ENCODE results near the gene MAP3K12.
"Not testable (repeated sequence)": the region's sequence is repeated elsewhere in the genome, so short reads cannot be mapped to it uniquely, and the experiment has no call there.

The MAP3K12 gene

DNA sequence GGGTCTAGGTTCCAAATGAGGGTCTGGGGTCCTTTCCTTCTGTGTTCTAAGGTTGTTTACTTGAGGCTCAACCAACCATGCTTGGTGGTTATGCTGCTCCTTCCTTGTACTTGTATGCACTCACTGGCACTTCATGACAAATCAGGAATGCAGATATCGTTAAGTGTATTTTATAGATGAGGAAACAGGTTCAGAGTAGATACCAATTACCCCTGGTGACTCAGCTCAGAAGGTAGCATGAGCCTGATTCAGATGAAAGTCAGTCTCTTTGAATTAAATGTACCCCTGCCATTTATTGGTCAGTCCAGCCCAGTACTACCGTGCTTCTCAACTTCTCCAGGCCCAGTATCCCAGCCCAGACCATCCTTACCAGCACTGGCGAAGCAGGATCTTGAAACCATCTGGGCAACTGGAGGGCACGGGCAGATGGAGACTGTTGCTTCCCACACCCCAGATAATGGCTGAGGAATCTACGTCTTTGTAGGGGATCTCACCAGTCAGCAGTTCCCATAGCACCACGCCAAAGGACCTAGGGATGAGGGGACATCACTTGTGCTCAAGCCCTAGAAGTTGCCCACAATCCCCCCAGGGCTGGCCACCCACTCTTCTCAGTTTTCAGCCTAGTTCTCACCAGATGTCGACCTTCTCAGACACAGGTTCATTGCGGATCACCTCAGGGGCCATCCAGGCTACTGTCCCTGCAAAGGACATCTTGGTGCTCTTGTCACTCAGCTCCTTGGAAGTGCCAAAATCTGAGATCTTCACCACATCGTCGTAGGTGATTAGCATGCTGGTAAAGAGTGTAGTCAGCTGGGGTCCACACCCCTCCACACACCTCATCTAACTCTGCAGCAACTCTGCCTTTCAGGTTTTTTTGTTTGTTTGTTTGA is 14.3 kb downstream of the MAP3K12 start:
- TF ChIP-seq, protein P1, sequence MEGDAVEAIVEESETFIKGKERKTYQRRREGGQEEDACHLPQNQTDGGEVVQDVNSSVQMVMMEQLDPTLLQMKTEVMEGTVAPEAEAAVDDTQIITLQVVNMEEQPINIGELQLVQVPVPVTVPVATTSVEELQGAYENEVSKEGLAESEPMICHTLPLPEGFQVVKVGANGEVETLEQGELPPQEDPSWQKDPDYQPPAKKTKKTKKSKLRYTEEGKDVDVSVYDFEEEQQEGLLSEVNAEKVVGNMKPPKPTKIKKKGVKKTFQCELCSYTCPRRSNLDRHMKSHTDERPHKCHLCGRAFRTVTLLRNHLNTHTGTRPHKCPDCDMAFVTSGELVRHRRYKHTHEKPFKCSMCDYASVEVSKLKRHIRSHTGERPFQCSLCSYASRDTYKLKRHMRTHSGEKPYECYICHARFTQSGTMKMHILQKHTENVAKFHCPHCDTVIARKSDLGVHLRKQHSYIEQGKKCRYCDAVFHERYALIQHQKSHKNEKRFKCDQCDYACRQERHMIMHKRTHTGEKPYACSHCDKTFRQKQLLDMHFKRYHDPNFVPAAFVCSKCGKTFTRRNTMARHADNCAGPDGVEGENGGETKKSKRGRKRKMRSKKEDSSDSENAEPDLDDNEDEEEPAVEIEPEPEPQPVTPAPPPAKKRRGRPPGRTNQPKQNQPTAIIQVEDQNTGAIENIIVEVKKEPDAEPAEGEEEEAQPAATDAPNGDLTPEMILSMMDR (IDR thresholded peaks at IDR 0.05), result no peak
- H3K27ac ChIP-seq, result no peak overlapping the region
- intact Hi-C loops (cut with DNase I; ENCODE audit: low total_unique reads), result no loop called here
- H3K9me3 ChIP-seq, result no peaks in the 10 kb centered on the region
- H3K4me1 ChIP-seq, result peaks cover 0 to 20% (median 4%) of the 10 kb centered on the region in 4 donors
- H3K27me3 ChIP-seq, result no peaks in the 10 kb centered on the region
- peaks cover 28 to 84% (median 75%) of the 10 kb centered on the region in 3 donors for H3K36me3 ChIP-seq
- no peak overlapping the region for H3K4me3 ChIP-seq
- no peak for DNase-seq

DNA sequence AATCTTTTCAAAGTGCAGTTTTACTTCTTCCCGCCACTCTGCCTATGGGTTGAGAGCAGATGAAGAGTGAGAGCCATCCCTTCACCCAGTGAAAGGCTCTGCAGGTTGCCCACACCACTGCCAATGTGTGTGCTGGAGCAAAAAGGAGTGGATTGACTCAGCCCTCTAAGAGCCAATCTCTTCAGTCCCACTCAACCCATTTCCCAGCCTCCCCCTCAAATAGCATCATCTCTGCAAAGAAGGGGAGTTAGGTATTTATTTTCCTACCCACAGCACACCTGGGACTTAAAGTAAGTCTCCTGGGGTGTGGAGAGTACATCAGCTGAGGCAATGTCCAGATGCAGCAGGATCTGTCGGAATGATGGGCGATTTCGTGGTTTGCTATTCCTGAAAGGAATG is 15.3 kb downstream of the MAP3K12 start:
- peaks cover 36 to 94% (median 82%) of the 10 kb centered on the region in 3 donors for H3K36me3 ChIP-seq
- no peak overlapping the region for H3K27ac ChIP-seq

DNA sequence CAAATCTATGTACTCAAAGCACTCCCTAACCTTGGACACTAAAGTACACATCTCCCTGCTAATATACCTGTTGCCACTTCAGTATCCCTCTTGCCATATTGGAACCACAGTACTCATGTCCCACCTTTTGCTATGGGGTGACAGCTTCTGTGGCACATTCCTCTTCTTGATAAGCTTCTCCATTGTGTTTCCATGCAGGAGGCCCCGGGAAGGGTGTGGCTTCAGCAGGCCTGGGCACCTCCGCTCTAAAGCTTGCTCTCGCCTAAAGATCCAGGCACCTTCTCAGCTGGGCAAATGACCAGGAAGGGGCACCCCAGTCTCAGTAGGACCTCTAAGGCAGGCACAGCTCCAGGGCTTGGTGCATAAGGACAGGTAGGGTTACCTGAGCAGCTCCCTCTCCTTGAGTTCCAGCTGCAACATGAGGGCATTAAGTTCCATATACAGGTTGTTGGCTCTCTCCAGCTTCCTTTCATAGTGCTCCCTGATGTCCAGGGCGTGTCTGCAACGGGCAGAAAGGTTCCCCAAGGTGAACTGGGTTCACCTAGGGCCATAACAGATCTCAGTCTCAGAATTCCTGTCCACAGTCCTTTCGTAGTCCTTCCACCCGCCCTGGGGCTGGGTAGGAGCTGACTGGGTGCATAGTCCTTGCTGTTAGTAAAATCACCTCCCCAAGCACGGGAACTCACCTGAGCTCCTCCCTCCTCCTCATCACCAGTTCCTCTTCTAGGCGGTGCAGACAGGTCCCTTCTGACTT is 15.9 kb downstream of the MAP3K12 start:
- DNase-seq, result no peak
- Histone ChIP-seq H3K4me3 (no peak overlapping the region), H3K9me3 (no peaks in the 10 kb centered on the region), H3K36me3 (peaks cover 38 to 99% (median 88%) of the 10 kb centered on the region in 3 donors), H3K27ac (peak overlapping the region in 1 of 2 donors; percentile 26), H3K4me1 (peaks cover 0 to 30% (median 4%) of the 10 kb centered on the region in 4 donors), H3K27me3 (no peaks in the 10 kb centered on the region)
- intact Hi-C loops (cut with DNase I; ENCODE audit: low total_unique reads), result no loop called here
- TF ChIP-seq, protein P1 (IDR thresholded peaks at IDR 0.05), result no peak

More for the DNA sequence above, 15.3 kb downstream of the MAP3K12 start:
- TF ChIP-seq, protein P1 (IDR thresholded peaks at IDR 0.05), result no peak
- no peaks in the 10 kb centered on the region for H3K9me3 ChIP-seq
- DNase-seq, result no peak
- no peak overlapping the region for H3K4me3 ChIP-seq
- peaks cover 0 to 24% (median 4%) of the 10 kb centered on the region in 4 donors for H3K4me1 ChIP-seq
- H3K27me3 ChIP-seq, result no peaks in the 10 kb centered on the region
- intact Hi-C loops (cut with DNase I; ENCODE audit: low total_unique reads), result no loop called here

DNA sequence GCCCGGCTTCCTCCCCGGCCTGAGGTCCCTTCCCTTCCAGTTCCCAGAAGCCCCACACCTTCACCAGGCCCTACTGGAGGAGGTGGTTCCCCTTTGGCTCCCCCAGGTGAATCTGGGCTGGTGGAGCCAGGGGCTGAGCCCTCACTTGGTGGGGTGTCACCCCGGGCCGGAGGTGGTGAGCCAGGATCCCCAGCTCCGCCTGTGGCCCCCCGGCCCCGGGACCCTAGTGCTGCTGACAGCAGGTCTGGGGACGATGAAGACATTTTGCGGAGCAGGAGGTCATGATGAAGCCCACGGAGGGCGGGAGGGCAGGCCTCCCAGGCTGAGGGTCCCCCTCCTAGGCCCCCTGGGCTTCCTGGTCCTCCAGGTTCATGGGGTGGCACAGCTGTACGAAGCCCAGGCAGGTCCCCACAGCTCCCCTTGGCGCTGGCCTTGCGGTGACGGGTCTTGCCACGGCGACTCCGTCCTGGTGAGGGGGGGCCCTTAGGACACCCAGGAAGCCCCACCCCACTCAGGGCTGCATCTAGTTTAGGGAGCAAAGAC is 16.6 kb downstream of the MAP3K12 start:
- TF ChIP-seq, protein P1 (IDR thresholded peaks at IDR 0.05), result no peak
- Histone ChIP-seq H3K4me3 (no peak overlapping the region), H3K4me1 (peaks cover 0 to 32% (median 4%) of the 10 kb centered on the region in 4 donors), H3K27ac (peak overlapping the region in 1 of 2 donors; percentile 26), H3K36me3 (peaks cover 38 to 100% (median 90%) of the 10 kb centered on the region in 3 donors), H3K9me3 (no peaks in the 10 kb centered on the region), H3K27me3 (no peaks in the 10 kb centered on the region)
- DNase-seq, result peak in 1 of 2 donors; percentile 62
- intact Hi-C loops (cut with DNase I; ENCODE audit: low total_unique reads), result no loop called here

DNA sequence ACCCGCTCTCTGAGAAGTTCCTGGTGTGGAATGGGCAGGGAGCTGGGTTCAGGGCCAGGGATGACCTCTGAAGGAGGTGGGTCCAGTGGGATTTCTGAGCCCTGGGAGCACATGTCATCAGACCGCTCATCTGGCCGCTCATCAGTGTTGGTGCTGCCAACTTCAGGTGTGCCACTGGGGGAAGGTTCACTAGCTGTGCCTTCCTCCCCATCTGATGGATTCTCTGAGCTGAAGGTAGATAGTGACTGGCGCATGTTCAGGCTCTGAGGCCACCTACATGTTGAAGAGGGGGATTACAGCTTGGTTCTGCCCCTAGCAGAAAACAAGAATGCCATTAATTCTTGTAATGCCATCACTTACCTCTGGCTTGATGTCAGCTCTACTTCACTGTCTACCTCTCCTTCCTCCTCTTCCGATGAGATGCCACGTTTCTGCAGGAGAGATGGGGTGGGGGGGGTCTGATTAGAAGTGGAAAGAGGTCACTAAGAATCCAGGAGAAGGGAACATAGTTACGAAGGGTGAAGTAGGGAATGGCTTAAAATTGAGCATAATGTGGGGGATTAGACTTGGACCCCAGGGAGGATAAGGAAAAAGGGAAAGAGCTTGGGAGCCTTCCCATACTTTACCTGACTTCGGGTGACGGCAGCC is 17.2 kb downstream of the MAP3K12 start:
- peaks cover 0 to 32% (median 4%) of the 10 kb centered on the region in 4 donors for H3K4me1 ChIP-seq
- no peak overlapping the region for H3K4me3 ChIP-seq
- peak overlapping the region in 1 of 2 donors; percentile 26 for H3K27ac ChIP-seq
- intact Hi-C loops (cut with DNase I; ENCODE audit: low total_unique reads), result no loop called here
- peaks cover 40 to 100% (median 91%) of the 10 kb centered on the region in 3 donors for H3K36me3 ChIP-seq
- TF ChIP-seq, protein P1 (IDR thresholded peaks at IDR 0.05), result no peak
- H3K9me3 ChIP-seq, result no peaks in the 10 kb centered on the region
- DNase-seq, result no peak
- H3K27me3 ChIP-seq, result no peaks in the 10 kb centered on the region

DNA sequence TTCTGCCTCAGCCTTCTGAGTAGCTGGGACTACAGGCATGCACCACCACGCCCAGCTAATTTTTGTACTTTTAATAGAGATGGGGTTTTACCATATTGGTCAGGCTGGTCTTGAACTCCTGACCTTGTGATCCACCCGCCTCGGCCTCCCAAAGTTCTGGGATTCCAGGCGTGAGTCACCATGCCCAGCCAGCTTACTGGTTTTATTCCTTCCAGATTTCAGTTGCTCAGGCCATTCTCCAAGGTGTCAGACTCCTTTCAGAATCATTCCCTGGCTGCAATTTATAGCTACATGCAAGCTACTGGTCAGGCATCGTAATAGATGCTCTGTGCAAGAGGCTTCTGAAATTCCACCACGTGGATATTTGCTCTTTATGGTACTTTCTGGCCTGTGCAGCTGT is 17.8 kb downstream of the MAP3K12 start:
- H3K9me3 ChIP-seq; H3K4me3 ChIP-seq; H3K27me3 ChIP-seq; DNase-seq; intact Hi-C loops (cut with DNase I; ENCODE audit: low total_unique reads): not testable (repeated sequence)
- Histone ChIP-seq H3K4me1 (peaks cover 0 to 32% (median 4%) of the 10 kb centered on the region in 4 donors), H3K27ac (peak overlapping the region in 1 of 2 donors; percentile 26), H3K36me3 (peaks cover 46 to 100% (median 92%) of the 10 kb centered on the region in 3 donors)

All from tibial artery (tissue), 4 donors.